ENCODE results near the gene PPP1CB. TPM values are rescaled to one million over a fixed set of nuclear protein-coding genes. Genes with fewer than 3 reads are reported as not detected.

Gene PPP1CB
- polyA plus RNA-seq, 1 experiment: 159 TPM

GRCh38 chr2:28809927-28810326, 58.3 kb downstream of the PPP1CB start:
- CTCF ChIA-PET: interaction anchor here (1.1 to 2.5 kb wide), 4 partner anchors 11 to 358 kb away, joined by 3 to 14 read pairs (median 8); no protein-coding TSS in a partner anchor
- H3K27ac ChIP-seq (ENCODE audit: low read depth, low read length): no peak overlapping the region

GRCh38 chr2:28810384-28811285, 59.0 kb downstream of the PPP1CB start, which contains the start of gene SPDYA:
Gene SPDYA, plus strand, starts transcription at chr2:28810834. Its CDS starts 5,181 bp downstream, at chr2:28816015.
- ChIA-PET POLR2A (no interaction called here), CTCF (interaction anchor here (0.8 to 1.1 kb wide), 3 partner anchors 12 to 1107 kb away, joined by 3 to 5 read pairs (median 4); no protein-coding TSS in a partner anchor)
- peaks cover 3% of the 10 kb centered on the region; the same call in 1 of the 2 replicates for H3K9me3 ChIP-seq (ENCODE audit: control insufficient read depth, insufficient read depth, low read length)
- H3K4me3 ChIP-seq (ENCODE audit: low read depth, low read length): peak within 1 kb of the TSS; percentile 58
- no peak within 1 kb of the TSS for H3K27ac ChIP-seq (ENCODE audit: low read depth, low read length)
- no peak for DNase-seq (ENCODE audit: low read depth, low spot score)
- TF ChIP-seq CTCF (IDR thresholded peaks at IDR 0.05; ENCODE audit: low read depth, low read length): no peak
- no peaks in the 10 kb centered on the region for H3K27me3 ChIP-seq (ENCODE audit: control insufficient read depth, insufficient read depth, low read length)

More at GRCh38 chr2:28809927-28810326, 58.3 kb downstream of the PPP1CB start:
- POLR2A ChIA-PET: no interaction called here
- peak overlapping the region; percentile 58 for H3K4me3 ChIP-seq (ENCODE audit: low read depth, low read length)
- H3K9me3 ChIP-seq (ENCODE audit: control insufficient read depth, insufficient read depth, low read length): peaks cover 3% of the 10 kb centered on the region; the same call in 1 of the 2 replicates
- no peak for TF ChIP-seq CTCF (IDR thresholded peaks at IDR 0.05; ENCODE audit: low read depth, low read length)
- no peaks in the 10 kb centered on the region for H3K27me3 ChIP-seq (ENCODE audit: control insufficient read depth, insufficient read depth, low read length)
- no peak for DNase-seq (ENCODE audit: low read depth, low spot score)

- DNase-seq (ENCODE audit: low read depth, low spot score): no peak
- no peaks in the 10 kb centered on the region for H3K9me3 ChIP-seq (ENCODE audit: control insufficient read depth, insufficient read depth, low read length)
- H3K4me3 ChIP-seq (ENCODE audit: low read depth, low read length): no peak overlapping the region
- no peak overlapping the region for H3K27ac ChIP-seq (ENCODE audit: low read depth, low read length)
- ChIA-PET CTCF (interaction anchor here (0.6 kb wide), 2 partner anchors 79 to 1253 kb away, joined by 3 read pairs; no protein-coding TSS in a partner anchor), POLR2A (no interaction called here)
- no peaks in the 10 kb centered on the region for H3K27me3 ChIP-seq (ENCODE audit: control insufficient read depth, insufficient read depth, low read length)
- TF ChIP-seq CTCF (IDR thresholded peaks at IDR 0.05; ENCODE audit: low read depth, low read length): no peak
Measured at GRCh38 chr2:28818053-28818452, 66.4 kb downstream of the PPP1CB start.

GRCh38 chr2:28821295-28821958, 69.8 kb downstream of the PPP1CB start:
- CTCF ChIA-PET: interaction anchor here (0.7 to 2.4 kb wide), 18 partner anchors 8 to 464 kb away, joined by 3 to 11 read pairs (median 5); partner anchors contain the start of gene TRMT61B

More at GRCh38 chr2:28821295-28821958, 69.8 kb downstream of the PPP1CB start:
- Histone ChIP-seq H3K9me3 (ENCODE audit: control insufficient read depth, insufficient read depth, low read length) (no peaks in the 10 kb centered on the region), H3K27me3 (ENCODE audit: control insufficient read depth, insufficient read depth, low read length) (no peaks in the 10 kb centered on the region), H3K4me3 (ENCODE audit: low read depth, low read length) (no peak overlapping the region), H3K27ac (ENCODE audit: low read depth, low read length) (no peak overlapping the region)
- POLR2A ChIA-PET: no interaction called here
- DNase-seq (ENCODE audit: low read depth, low spot score): no peak
- TF ChIP-seq CTCF (IDR thresholded peaks at IDR 0.05; ENCODE audit: low read depth, low read length): peak; percentile 67
